Fibroblast of mammary gland (primary cell): ENCODE results near the gene LTK.

Source experiments
- DNase-seq: peaks from one replicate; pipeline ENCODE4 v3.0.0-alpha.2; 2010; ENCODE audit warnings: low read depth
- H3K4me3 ChIP-seq: 2 replicates; pipeline ENCODE4 v1.5.1; 2011; ENCODE audit warnings: low read depth, mild to moderate bottlenecking, low read length, moderate library complexity; ENCODE audit not compliant: control insufficient read depth
- CTCF ChIP-seq: conservative IDR thresholded peaks from 2 replicates; pipeline ENCODE4 v1.5.1; 2011; ENCODE audit warnings: low read depth, low read length, inconsistent platforms; ENCODE audit not compliant: control insufficient read depth, insufficient read depth

The LTK gene

GRCh38 chr15:41553731-41554130 is 40.1 kb upstream of the LTK start:
- TF ChIP-seq CTCF: no peak
- H3K4me3 ChIP-seq: no peak overlapping the region
- no peak for DNase-seq

GRCh38 chr15:41550066-41550775 is 36.6 kb upstream of the LTK start:
- TF ChIP-seq CTCF: no peak
- DNase-seq: no peak
- H3K4me3 ChIP-seq: no peak overlapping the region

GRCh38 chr15:41546851-41547786 is 33.5 kb upstream of the LTK start:
- H3K4me3 ChIP-seq: no peak overlapping the region
- DNase-seq: peak; percentile 74
- no peak for TF ChIP-seq CTCF

GRCh38 chr15:41545218-41545617 is 31.6 kb upstream of the LTK start:
- H3K4me3 ChIP-seq: no peak overlapping the region
- no peak for DNase-seq
- TF ChIP-seq CTCF: no peak

GRCh38 chr15:41544650-41545015 is 31.0 kb upstream of the LTK start:
- peak overlapping the region; percentile 83 for H3K4me3 ChIP-seq
- no peak for TF ChIP-seq CTCF
- DNase-seq: peak; percentile 78

- peak overlapping the region; percentile 83 for H3K4me3 ChIP-seq
- DNase-seq: no peak
- TF ChIP-seq CTCF: no peak
Measured at GRCh38 chr15:41543521-41543870, 29.9 kb upstream of the LTK start.
